CD4-positive, alpha-beta T cell treated with Interleukin-4 for 4 hours (primary cell): ENCODE results near the gene CLDN15.

Source experiments
- DNase-seq: peaks from one replicate; pipeline ENCODE4 v3.0.0-alpha.2; 2020

Gene CLDN15

DNA sequence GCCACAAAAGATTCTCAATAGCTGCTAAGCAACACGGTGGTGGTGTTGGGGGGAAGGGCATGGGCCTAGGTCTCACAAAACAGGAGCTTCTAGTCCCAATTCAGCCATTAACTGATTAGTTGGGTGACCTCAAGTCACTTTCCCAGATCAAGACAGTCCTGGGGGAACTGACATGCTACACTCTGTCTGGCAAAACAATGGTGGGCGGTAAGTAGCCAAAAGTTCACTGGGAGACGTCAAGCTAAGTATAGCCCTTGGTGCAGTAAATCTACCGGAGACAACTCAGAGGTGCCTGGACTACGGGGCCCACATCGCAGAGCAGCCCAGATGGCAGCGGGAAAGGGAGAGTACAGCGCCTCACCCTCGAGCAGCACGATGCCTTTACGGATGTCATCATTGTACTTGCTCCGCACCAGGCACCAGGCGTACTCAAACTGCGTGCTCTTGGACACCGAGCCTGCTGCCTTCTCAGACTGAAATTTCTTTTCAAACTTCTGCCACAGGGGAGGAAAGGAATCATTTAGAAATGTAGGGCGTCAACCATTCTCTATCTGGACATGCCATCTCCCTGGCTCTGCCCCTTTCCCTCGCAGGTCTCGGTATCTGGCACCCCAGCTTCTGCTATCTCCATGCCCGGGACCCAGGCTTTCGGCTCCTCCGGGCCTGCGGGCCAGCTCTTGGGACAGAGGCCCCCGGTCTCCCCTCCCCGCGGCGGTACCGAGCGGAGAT, 6.2 kb upstream of the CLDN15 start:
- DNase-seq, result no peak

DNA sequence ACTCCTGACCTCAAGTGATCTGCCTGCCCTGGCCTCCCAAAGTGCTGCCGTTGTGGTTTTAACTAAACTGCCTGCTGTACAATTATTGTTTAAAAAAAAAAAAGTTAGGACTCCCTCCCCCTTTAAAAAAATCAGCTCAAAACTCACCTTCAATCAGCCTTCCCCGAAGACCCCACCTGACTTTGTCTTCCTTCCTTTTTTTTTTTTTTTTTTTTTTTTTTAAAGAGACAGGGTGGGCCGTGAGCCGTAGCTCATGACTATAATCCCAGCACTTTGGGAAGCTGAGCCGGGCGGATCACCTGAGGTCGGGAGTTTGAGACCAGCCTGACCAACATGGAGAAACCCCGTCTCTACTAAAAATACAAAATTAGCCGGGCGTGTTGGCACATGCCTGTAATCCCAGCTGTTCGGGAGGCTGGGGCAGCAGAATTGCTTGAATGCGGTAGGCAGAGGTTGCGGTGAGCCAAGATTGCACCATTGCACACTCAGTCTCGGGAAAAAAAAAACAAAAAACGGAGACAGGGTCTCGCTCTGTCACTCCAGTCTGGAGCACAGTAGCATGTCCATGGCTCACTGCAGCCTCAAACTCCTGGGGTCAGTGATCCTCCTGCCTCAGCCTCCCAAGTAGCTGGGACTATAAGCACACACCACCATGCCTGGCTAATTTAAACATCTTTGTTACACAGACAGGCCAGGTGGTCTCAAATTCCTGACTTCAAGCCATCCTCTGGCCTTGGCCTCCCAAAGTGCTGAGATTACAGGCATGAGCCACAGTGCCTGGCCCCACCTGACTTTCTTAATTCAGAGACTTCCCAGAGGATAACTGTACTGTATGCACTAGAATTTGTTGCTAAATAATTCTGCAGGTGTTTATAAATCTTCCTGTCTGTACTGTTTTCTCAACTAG, 4.1 kb upstream of the CLDN15 start:
- DNase-seq, result no peak

DNA sequence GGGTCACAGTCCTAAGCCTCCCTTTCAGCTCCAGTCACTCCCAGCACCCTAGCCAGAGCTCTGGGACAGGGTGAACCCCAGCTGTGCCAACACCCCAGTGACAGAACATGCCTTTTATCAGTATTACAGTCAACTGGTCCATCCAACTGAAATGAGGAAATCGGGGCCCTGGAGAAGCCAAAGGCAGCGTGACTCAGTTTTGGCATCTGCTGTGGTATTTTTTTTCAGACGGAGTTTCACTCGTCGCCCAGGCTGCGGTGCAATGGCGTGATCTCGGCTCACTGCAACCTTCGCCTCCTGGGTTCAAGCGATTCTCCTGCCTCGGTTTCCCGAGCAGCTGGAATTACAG, 3.4 kb upstream of the CLDN15 start:
- no peak for DNase-seq

DNA sequence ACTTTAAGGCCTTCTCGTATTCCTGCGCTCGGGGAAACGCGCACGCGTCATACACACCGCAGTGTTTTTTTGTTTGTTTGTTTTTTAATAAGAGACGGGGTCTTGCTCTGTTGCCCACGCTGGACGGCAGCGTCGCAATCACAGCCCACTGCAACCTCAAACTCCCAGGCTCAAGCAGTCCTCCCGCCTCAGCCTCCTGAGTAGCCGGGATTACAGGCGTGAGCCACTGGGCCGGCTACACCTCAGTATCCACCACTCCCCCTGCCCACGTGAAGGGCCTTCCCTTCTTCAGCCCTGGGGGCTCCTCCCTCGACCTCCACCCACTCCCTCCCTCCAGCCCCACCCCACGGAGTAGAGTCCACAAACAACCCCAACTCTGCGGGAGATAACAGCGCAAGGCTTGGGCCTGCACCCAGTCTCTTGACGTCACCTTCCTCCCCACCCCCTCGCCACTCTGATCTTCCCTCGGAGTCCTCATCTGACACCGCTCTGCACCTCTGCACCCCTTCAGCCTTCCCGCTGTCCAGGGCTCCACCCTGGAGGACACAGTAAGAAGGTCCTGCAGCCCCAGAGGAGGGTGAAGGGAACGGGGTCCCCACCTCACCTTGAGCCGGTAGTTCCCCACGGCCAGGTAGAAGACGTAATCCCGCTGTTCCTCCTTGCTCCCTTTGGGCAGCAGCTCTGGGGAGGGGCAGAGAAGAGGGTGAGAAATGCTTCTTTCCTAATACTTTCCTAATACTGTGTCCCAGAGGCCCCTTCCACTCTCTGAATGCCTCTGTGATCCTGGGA, 2.8 kb upstream of the CLDN15 start:
- no peak for DNase-seq

DNA sequence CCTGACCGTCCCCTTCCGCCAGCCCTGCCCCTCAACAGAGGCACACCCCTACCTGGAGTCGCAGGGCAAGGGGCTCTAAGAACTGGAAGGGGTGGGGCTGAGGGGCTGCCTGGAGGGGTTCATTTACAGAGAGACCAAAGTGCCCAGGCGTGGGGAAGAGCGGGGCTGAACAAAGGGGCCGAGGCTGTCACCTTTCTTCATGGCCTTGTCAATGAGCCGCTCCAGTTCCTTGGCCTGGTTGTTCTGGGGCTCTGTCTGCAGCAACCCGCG, 2.3 kb upstream of the CLDN15 start:
- no peak for DNase-seq

DNA sequence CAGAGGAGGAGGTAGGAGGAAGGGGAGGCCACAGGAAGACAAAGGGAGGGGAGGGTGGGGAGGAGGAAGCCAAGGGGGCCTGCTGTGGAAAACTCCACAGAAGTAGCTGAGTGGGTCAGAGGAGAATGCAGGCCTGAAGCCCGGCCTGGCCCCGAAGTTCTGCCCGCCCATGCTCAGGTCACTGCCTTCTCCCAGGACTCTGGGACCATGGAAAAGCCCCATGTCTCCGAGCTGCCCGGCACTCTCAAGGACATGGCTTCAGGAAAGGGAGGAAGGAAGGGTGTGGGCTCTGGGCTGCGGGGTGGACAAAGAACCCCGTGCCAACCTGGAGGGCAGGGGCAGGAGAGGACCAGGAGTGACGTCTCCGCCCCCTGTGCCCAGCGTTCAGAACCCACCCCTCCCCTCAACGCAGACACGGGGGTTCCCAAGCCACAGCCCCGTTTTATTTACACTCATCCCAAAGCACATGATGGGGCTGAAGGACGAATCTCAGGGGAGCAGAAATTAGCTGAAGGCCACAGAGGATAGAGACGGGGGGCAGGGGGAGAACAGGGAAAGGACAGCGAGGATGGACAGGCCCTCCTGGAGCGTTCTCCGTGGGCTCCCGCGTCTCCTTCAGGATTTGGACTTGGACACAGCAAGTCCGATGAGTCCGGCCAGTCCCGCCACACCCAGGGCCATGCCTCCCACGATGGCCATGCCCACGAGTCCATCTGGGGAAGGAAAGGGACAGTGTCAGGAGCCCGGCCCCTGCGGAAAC, 1.8 kb upstream of the CLDN15 start:
- no peak for DNase-seq

DNA sequence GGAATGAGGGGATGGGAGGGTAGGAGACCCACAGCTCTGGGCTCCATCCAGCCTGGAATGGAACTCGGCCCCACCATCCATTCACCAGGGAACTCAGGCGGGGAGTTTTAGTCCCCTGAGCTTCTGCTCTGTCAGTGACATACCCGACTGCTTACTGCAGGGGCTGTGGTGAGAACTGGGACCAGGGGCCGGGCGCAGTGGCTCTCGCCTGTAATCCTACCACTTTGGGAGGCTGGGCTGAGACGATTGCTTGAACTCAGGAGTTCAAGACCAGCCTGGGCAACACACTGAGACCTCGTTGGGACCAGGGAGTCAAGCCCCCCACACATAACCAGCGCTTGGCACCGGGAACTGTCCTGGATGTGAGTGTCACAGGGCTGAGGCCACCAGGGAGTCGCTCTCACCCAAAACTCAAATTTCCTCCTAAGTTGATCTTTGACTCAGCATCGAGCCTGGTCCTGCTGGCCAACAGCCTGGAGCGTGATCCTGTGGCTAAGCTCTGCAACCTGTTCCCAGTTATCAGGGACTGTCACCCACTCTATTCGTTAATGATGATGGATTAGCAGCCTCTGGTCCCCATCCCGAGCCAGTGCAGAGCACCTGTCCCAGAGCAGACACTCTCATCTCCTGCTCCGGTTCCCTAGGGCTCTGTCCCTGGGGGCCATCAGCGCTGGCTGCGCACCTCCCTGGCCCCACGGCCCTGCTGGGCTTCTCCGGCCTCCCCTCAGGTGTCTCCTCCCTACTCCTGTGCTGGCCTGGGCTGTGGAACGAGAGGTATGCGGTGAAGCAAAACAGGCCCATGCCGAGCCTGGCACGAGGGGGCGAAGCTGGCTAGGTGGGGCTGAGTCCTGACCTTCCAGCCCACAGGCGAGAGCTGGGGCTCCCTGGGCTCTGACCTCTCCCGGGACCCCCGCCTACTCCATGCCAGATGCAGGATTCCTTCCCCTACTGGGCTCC, 902 bp upstream of the CLDN15 start:
- DNase-seq, result no peak

DNA sequence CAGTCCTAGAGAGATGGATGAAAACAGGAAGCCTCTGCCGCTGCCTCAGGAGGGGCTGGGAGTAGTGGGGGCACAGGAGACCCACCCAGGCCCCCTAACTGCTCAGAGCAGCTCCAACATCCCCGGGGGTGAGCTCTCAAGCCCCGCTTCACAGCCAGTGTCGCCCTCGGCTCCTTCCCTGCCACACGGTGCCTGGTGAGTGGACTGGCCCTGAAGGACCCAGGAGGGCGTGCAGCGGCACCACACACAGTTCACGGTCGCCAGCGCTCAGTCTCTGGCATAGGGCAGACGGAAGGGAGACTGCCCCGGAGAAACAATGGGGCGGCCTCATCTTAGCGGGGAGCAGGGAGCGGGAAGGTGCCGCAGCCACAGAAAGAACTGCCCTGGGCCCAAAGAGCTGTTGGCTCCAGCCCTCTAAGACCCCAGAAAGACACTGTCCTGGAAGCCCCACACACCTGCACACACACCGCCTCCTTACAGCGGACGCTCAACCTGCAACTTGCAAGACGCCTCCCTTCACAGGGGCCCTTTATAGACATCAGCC, 1.2 kb downstream of the CLDN15 start:
- no peak for DNase-seq

DNA sequence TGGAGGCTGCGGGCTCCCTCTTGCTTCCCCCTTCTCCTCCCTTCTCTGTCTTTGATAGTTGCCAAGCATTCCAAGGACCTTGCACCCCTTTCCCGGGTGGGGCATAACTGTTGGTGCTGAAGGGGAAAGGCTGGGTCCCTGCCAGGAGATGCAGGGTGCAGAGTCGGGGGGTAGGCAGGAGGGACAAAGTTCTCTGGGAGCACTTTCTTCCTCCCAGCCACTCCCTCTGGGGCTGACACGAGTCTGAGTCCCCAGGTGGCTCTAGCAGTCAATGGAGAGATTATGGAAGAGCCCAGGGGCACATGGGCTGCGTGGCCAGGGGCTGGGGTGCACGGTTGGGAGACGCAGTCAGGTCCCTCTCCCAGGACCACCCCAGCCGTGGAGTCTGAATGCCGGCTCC, 2.1 kb downstream of the CLDN15 start:
- no peak for DNase-seq

DNA sequence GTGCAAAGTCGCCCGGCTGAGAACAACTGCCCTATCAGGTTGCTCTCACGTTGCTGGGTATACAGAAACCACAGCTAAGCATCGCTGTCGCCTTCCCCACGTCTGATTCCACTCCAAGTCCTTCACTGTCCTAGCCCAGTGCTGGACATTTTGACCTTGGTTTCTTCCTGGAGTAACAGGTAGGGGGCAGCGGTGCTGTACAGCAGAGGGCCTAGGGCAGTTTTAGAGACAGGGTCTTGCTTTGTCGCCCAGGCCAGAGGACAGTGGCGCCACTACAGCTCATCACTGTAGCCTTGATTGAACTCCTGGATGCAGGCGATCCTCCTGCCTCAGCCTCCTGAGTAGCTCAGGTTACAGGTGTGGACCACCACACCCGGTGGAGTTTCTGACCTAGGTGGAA, 2.6 kb downstream of the CLDN15 start:
- no peak for DNase-seq

DNA sequence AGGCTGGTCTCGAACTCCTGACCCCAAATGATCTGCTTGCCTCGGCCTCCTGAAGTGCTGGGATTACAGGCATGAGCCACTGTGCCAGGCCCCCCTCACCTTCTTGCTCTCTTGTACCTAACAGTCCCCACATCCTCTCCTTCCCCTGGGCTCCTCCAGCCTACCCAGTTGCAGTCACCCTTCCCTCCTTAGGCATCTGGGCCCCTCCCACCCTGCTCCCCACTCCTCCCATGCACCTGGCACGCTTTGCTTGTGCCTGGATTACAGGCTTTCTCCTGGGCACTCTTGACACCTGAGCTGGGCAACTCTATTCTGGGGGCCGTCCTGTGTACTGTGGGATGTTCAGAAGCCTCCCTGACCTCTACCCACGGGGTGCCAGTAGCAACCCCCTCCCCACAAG, 3.0 kb downstream of the CLDN15 start:
- DNase-seq, result no peak

DNA sequence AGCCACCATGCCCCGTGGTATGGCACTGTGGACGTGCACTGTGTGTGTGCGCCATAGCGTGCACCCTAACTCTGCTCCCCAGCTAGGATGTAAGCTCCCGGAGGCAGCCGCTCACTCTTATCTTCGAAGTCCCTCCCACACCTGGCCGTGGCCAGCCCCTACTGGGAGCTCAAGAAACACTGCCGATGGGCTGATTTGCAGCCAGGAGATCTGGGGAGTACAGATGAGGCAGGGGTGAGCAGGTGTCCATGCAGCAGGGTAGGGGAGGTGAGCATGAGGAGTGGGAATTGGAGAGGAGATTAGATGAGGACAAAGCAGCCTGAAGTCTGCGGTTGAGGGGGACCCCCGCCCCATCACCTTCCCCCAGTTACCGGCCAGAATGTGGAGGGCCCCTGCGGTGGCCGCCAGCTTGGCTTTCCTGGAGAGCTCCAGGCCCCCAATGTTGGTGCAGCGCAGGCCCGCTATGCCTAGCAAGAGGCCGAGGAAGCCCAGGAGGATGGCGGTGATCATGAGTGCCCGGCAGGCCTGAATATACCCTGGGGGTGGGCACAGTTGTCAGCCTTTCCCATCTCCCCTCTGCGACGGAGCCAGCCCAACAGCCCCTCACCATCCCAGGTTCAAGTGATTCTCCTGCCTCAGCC, 3.6 kb downstream of the CLDN15 start:
- no peak for DNase-seq

DNA sequence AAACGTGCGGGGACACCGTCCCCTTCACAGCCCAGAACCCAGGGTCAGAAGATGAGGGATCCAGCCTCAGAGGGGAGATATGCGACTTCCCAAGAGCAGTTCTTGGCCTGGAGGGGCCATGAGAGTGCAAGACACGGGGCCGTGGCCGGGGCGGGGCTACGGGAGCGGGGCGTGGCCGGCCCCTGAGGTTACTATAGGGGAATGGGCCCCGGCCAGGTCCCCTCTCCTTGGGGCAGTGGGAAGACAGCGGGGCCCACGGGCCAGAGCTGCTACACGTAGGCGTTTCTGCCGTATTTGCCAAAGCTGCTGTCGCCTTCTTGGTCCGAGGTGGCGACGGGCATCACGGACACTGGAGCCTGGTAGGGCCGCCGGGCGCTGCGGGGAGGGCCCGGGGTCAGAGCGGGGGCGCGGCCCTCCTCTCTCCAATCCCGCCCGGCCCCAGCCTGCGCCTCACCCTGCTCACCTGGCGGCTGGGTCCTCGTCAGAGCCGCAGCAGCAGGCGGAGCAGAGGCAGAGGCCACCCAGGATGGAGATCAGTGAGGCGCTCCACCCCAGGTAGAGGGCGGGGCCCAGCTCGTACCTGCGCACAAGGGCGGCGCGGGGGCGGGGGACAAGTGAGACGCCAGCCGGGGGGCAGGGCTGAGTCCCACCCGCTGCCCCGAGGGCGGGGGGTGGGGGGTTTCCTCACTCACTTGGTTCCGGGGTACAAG, 5.3 kb downstream of the CLDN15 start:
- no peak for DNase-seq

DNA sequence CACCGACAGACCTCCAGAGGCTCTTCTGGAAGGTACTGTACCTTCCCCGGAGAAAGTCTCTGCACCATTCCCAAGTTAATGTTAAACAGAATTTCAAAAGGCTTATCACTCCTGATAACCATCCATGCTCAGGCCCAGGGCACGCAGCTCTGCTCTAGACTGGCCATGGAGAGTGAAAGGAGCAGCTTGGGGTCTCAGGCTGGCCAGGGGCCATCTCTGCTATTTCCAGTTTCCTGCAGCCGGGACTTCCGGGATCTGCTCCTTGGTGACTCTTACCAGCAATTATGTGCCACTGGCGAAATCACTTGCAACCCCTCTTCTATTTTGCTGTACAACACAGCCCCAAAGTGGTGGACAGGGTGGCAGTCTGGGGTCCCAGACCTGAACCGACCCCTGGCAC, 6.0 kb downstream of the CLDN15 start:
- DNase-seq, result no peak

DNA sequence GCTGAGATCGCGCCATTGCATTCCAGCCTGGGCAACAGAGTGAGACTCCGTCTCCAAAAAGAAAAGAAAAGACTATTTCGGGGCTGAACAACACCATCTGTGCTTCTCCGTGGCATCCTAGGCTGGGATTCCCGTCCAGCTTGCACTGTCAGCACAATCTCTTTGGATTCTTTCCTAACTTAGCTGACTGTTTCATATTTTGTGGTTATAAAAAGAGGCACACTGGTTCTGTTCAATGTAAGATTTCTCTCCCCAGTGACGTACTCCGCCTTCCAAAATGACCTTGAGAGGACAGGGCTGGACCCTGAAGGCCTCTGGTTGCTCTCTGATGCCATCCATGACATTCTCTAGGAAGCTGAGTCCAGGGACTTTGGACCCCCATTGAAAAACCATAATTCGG, 10.9 kb downstream of the CLDN15 start:
- DNase-seq, result no peak

DNA sequence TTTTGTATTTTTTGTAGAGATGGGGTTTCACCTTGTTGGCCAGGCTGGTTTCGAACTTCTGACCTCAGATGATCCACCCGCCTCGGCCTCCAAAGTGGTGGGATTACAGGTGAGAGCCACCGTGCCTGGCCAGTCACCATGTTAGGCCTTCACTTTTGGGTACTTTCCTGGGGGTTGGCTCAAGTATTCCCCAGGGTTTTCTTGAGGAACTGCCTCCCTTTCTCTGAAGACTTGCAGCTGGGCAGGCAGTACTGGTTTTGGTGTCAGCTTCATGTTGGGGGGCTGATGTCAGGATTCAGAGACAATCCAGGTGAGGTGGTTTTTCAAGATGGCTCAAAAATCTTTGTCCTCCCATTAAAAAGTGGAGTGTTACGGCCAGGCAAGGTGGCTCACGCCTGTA, 12.0 kb downstream of the CLDN15 start:
- no peak for DNase-seq

DNA sequence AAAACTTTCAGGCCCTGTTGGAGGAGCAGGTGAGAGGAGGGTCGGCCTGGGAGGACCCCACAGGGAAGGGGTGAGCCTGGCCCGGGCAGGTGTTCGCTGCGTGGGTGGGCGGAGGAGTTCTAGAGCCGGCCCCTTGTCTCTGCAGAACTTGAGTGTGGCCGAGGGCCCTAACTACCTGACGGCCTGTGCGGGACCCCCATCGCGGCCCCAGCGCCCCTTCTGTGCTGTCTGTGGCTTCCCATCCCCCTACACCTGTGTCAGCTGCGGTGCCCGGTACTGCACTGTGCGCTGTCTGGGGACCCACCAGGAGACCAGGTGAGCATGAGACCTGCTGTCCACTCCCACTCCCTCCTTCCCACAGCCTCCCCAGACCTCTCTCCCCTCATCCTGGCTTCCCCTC, 14.1 kb downstream of the CLDN15 start:
- no peak for DNase-seq

DNA sequence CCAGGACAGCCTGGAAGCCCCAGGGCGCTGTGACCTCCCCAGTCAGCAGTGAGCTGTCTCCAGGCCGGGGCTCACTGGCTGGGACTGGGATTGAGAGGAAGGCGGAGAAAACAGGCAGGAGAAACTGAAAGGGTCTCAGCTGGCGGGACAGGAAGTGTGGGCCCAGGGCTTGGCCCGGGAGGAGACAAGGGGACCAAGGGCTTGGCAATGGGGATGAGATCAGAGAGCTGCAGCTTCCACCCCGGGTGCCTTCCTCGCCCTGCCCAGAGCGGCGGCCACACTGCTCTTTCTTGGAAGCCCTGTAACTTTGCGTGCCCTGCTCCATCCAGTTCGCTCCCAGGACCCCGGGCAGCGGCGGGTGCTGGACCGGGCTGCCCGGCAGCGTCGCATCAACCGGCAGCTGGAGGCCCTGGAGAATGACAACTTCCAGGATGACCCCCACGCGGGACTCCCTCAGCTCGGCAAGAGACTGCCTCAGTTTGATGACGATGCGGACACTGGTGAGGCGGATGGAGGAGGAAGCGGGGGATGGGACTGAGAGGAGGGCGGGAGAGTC, 15.2 kb downstream of the CLDN15 start:
- no peak for DNase-seq

DNA sequence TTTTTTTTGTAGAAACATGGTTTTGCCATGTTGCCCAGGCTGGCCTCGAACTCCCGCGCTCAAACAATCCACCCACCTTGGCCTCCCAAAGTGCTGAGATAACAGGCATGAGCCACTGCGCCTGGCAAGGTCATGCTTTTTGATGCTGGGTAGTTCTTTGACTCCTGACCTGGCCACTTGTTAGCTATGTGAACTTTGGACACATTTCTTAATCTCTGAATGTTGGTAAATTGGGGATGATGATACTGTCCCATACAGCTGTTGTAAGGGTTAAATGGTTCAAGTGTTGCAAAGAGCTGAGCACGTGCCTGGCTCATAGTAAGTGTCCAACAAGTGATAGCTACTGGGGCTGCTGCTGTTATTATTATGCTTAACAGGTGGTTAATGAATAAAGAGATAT, 17.3 kb downstream of the CLDN15 start:
- no peak for DNase-seq
